GM18507 (cell line): Measurements from ENCODE around the gene HMGCL.
"Not testable (repeated sequence)": the region's sequence is repeated elsewhere in the genome, so short reads cannot be mapped to it uniquely, and the experiment has no call there.

ENCODE experiments used
- DNase-seq: peaks from one replicate; pipeline ENCODE4 v3.0.0; 2011; ENCODE audit warnings: low read depth; ENCODE audit not compliant: insufficient read length; ENCODE audit errors: extremely low spot score
- FAIRE-seq: peaks from 2 replicates; lab custom pipeline; 2011; peaks lifted over from hg19 to GRCh38; lab: Jason Lieb, UNC

HMGCL gene

GRCh38 chr1:23800400-23801337 lies 24.6 kb downstream of the HMGCL start, which contains the start of gene GALE:
Gene GALE, minus strand, starts transcription at chr1:23800754. Its CDS starts 1,747 bp downstream, at chr1:23799007.
- FAIRE-seq, result peak; percentile 96
- peak; percentile 99 for DNase-seq

- FAIRE-seq, result peak; percentile 72
- no peak for DNase-seq
These were observed 25.4 kb downstream of the HMGCL start for GRCh38 chr1:23799570-23800399.

- no peak for DNase-seq
- no peak for FAIRE-seq
These were observed 26.0 kb downstream of the HMGCL start for GRCh38 chr1:23799255-23799569.

GRCh38 chr1:23798662-23799142 lies 26.5 kb downstream of the HMGCL start:
- no peak for DNase-seq
- no peak for FAIRE-seq

GRCh38 chr1:23797478-23798448 lies 27.5 kb downstream of the HMGCL start:
- DNase-seq (no peak), FAIRE-seq (no peak)

GRCh38 chr1:23796466-23797271 lies 28.6 kb downstream of the HMGCL start:
- DNase-seq, result no peak
- no peak for FAIRE-seq

GRCh38 chr1:23795676-23796465 lies 29.4 kb downstream of the HMGCL start:
- DNase-seq, result no peak
- no peak for FAIRE-seq

- FAIRE-seq, DNase-seq: not testable (repeated sequence)
These were observed 30.5 kb downstream of the HMGCL start for GRCh38 chr1:23794732-23795182.

GRCh38 chr1:23793861-23794731 lies 31.1 kb downstream of the HMGCL start:
- FAIRE-seq, result no peak
- no peak for DNase-seq

GRCh38 chr1:23793018-23793781 lies 32.0 kb downstream of the HMGCL start:
- DNase-seq (no peak), FAIRE-seq (no peak)

- DNase-seq (no peak), FAIRE-seq (no peak)
These were observed 32.9 kb downstream of the HMGCL start for GRCh38 chr1:23792151-23792945.

GRCh38 chr1:23791516-23792047 lies 33.6 kb downstream of the HMGCL start:
- no peak for DNase-seq
- FAIRE-seq, result no peak

GRCh38 chr1:23790696-23791515 lies 34.3 kb downstream of the HMGCL start, which contains the start of gene LYPLA2:
Gene LYPLA2, plus strand, starts transcription at chr1:23791145. Its CDS starts 1,538 bp downstream, at chr1:23792683.
- DNase-seq (peak; percentile 80), FAIRE-seq (peak; percentile 91)

GRCh38 chr1:23788695-23789094 lies 36.5 kb downstream of the HMGCL start:
- no peak for DNase-seq
- FAIRE-seq, result no peak
